Fibroblast of mammary gland (primary cell): ENCODE data around the gene ZBTB42.
A peak's percentile ranks its signal among the peaks of the same experiment; 100 is the strongest.
"Not testable (repeated sequence)": the region's sequence is repeated elsewhere in the genome, so short reads cannot be mapped to it uniquely, and the experiment has no call there.

Source experiments
- DNase-seq: peaks from one replicate; pipeline ENCODE4 v3.0.0-alpha.2; 2010; ENCODE audit warnings: low read depth
- H3K4me3 ChIP-seq: 2 replicates; pipeline ENCODE4 v1.5.1; 2011; ENCODE audit warnings: low read depth, mild to moderate bottlenecking, low read length, moderate library complexity; ENCODE audit not compliant: control insufficient read depth
- CTCF ChIP-seq: conservative IDR thresholded peaks from 2 replicates; pipeline ENCODE4 v1.5.1; 2011; ENCODE audit warnings: low read depth, low read length, inconsistent platforms; ENCODE audit not compliant: control insufficient read depth, insufficient read depth

The ZBTB42 gene

GRCh38 chr14:104805941-104806624, 5.2 kb downstream of the ZBTB42 start:
- H3K4me3 ChIP-seq, result no peak overlapping the region
- DNase-seq, result no peak
- TF ChIP-seq CTCF, result no peak

- TF ChIP-seq CTCF, result no peak
- no peak overlapping the region for H3K4me3 ChIP-seq
Measured at GRCh38 chr14:104806625-104807465, 5.9 kb downstream of the ZBTB42 start.

GRCh38 chr14:104808456-104808855, 7.6 kb downstream of the ZBTB42 start:
- no peak for DNase-seq
- H3K4me3 ChIP-seq, result no peak overlapping the region
- TF ChIP-seq CTCF, result no peak

More at GRCh38 chr14:104806625-104807465, 5.9 kb downstream of the ZBTB42 start:
- DNase-seq, result no peak

- DNase-seq, result no peak
- no peak for TF ChIP-seq CTCF
- H3K4me3 ChIP-seq, result no peak overlapping the region
Measured at GRCh38 chr14:104810316-104810715, 9.4 kb downstream of the ZBTB42 start.

GRCh38 chr14:104813286-104813685, 12.4 kb downstream of the ZBTB42 start:
- TF ChIP-seq CTCF, result no peak
- DNase-seq, result no peak
- no peak overlapping the region for H3K4me3 ChIP-seq

GRCh38 chr14:104814701-104815100, 13.8 kb downstream of the ZBTB42 start:
- peak overlapping the region; percentile 69 for H3K4me3 ChIP-seq

GRCh38 chr14:104816616-104816884, 15.6 kb downstream of the ZBTB42 start:
- TF ChIP-seq CTCF, result no peak
- DNase-seq, result no peak
- peak overlapping the region; percentile 69 for H3K4me3 ChIP-seq

More at GRCh38 chr14:104814701-104815100, 13.8 kb downstream of the ZBTB42 start:
- DNase-seq, result not testable (repeated sequence)
